Spleen (tissue), 11 donors: ENCODE measurements around the gene DTD1. TPM values are rescaled to one million over a fixed set of nuclear protein-coding genes. Genes with fewer than 3 reads are reported as not detected.

Experiments used
- DNase-seq: peaks from one replicate; pipeline ENCODE4 v3.0.0-alpha.2; 2020
- H3K27ac ChIP-seq, 8 donors: fragments of 200-600 bp; sonication (generic) in 7 of 8; 1 replicate in 4 of 8; 2 replicates in 4 of 8; pipeline versions ENCODE4 v1.5.0 to v1.8.0; 2016 to 2021; ENCODE audit warnings: inconsistent platforms in 4 of 8, mild to moderate bottlenecking in 4 of 8, moderate library complexity in 1 of 8
- H3K27me3 ChIP-seq, 7 donors: fragments of 200-600 bp; sonication (generic) in 6 of 7; replicated peaks in 1 of 7; 1 replicate in 4 of 7; 2 replicates in 3 of 7; pipeline versions ENCODE4 v1.5.0 to v1.8.0; 2016 to 2021; ENCODE audit warnings: inconsistent platforms in 3 of 7, mild to moderate bottlenecking in 1 of 7
- H3K36me3 ChIP-seq, 6 donors: fragments of 200-600 bp; sonication (generic) in 5 of 6; 1 replicate in 4 of 6; 2 replicates in 2 of 6; pipeline versions ENCODE4 v1.5.0 to v1.8.0; 2016 to 2021; ENCODE audit warnings: inconsistent platforms in 2 of 6
- H3K4me1 ChIP-seq, 6 donors: fragments of 200-600 bp; sonication (generic) in 5 of 6; 1 replicate in 3 of 6; 2 replicates in 3 of 6; pipeline versions ENCODE4 v1.5.0 to v1.8.0; 2016 to 2021; ENCODE audit warnings: inconsistent platforms in 3 of 6
- H3K4me3 ChIP-seq, 8 donors: fragments of 200-600 bp; sonication (generic) in 7 of 8; 1 replicate in 4 of 8; 2 replicates in 4 of 8; pipeline versions ENCODE4 v1.5.0 to v1.8.0; 2016 to 2021; ENCODE audit warnings: inconsistent platforms in 4 of 8, mild to moderate bottlenecking in 4 of 8, moderate library complexity in 2 of 8
- H3K9me3 ChIP-seq, 8 donors: fragments of 200-600 bp; sonication (generic) in 7 of 8; 1 replicate in 4 of 8; 2 replicates in 4 of 8; pipeline versions ENCODE4 v1.5.0 to v1.8.0; 2016 to 2021; ENCODE audit warnings: inconsistent platforms in 4 of 8
- CTCF ChIP-seq, 11 experiments: fragments of 200-600 bp in 7 of 11; fragments of 450-650 bp in 4 of 11; sonication (generic) in 4 of 11; IDR thresholded peaks in 8 of 11; conservative IDR thresholded peaks in 3 of 11; 1 replicate in 7 of 11; 2 replicates in 4 of 11; pipeline versions ENCODE4 v1.4.0 to v1.8.0; 2016 to 2021; ENCODE audit warnings: antibody characterized with exemption in 11 of 11, inconsistent platforms in 4 of 11, mild to moderate bottlenecking in 1 of 11
- POLR2A ChIP-seq, 3 donors: fragments of 450-650 bp; IDR thresholded peaks; one replicate each; pipeline ENCODE4 v1.5.1; 2017; ENCODE audit warnings: antibody characterized with exemption in 3 of 3, mild to moderate bottlenecking in 1 of 3
- POLR2AphosphoS5 ChIP-seq, 3 donors: sonication (generic); formaldehyde crosslinking; IDR thresholded peaks; one replicate each; pipeline ENCODE4 v1.5.1; 2017; ENCODE audit warnings: antibody characterized with exemption in 3 of 3
- WGBS, 5 donors: extraction: QIAGEN DNeasy Blood & Tissue Kit in 3 of 5; methylation state at CpG; one replicate each; pipeline versions ENCODE4 v1.1.5 to v1.1.7; 2013 to 2018; 5-methylcytosine and 5-hydroxymethylcytosine counted together
- intact Hi-C: fragments of 100-400 bp; cut with DNase I; formaldehyde crosslinking; loops from one replicate; pipeline ENCODE4 v1.15.0; 2023; ENCODE audit warnings: low total_unique reads
- polyA plus RNA-seq, 3 donors: library from polyadenylated mRNA; stranded (reverse); fragments of 200-250 nt; gene quantifications; one replicate each; pipeline ENCODE4 v1.2.1, GENCODE V29; 2013
- total RNA-seq, 7 donors: library from RNA; depleted of rRNA in 3 of 7; stranded (reverse); fragments of >200 nt in 3 of 7; fragmentation: NEBNext Ultra II Directional in 4 of 7; extraction: Animal tissue kit (Norgen Biotek cat#: 25700) in 4 of 7; gene quantifications; one replicate each; pipeline versions ENCODE4 v1.1.0 to v1.2.1, GENCODE V29; 2016 to 2021
- donor health status: healthy with polysubstance abuse.
- donor health status: DM: no; HTN: no; CAD: no; lungs with moderate emphysema.
- donor health status: DM: no; HTN: no; CAD: no.
- donor health status: Bipolar disorder and iron deficiency.
- donor health status: healthy.
- donor health status: DM: no; HTN: no; CAD: no.
- donor health status: DM: yes; HTN: yes; CAD: no.

Gene DTD1
- total and polyA plus RNA-seq, 10 donors, result 17.4 to 29.7 (median 23.3) TPM

GRCh38 chr20:18719426-18719825 is 131.6 kb downstream of the DTD1 start:
- Histone ChIP-seq H3K9me3 (peaks cover 0 to 10% (median 4%) of the 10 kb centered on the region in 8 donors), H3K27ac (no peak overlapping the region), H3K36me3 (peaks cover 0 to 10% (median 0%) of the 10 kb centered on the region in 6 donors), H3K27me3 (no peaks in the 10 kb centered on the region), H3K4me1 (peaks cover 0 to 7% (median 0%) of the 10 kb centered on the region in 6 donors), H3K4me3 (no peak overlapping the region)
- no peak for DNase-seq
- 80 to 95% (median 92%) methylated on average over 3 of the region's 3 CpGs for WGBS, 5 donors
- intact Hi-C loops, result no loop called here
- TF ChIP-seq POLR2AphosphoS5 (IDR thresholded peaks at IDR 0.05) (no peak), CTCF (IDR thresholded peaks at IDR 0.05 in 8 of 11, conservative IDR thresholded peaks at IDR 0.05 in 3 of 11) (no peak), POLR2A (IDR thresholded peaks at IDR 0.05) (no peak)

- Histone ChIP-seq H3K27ac (no peak overlapping the region), H3K36me3 (no peaks in the 10 kb centered on the region), H3K4me1 (peaks cover 0 to 7% (median 0%) of the 10 kb centered on the region in 6 donors), H3K9me3 (peaks cover 0 to 10% (median 4%) of the 10 kb centered on the region in 8 donors), H3K27me3 (no peaks in the 10 kb centered on the region), H3K4me3 (no peak overlapping the region)
- TF ChIP-seq POLR2A (IDR thresholded peaks at IDR 0.05) (no peak), CTCF (IDR thresholded peaks at IDR 0.05 in 8 of 11, conservative IDR thresholded peaks at IDR 0.05 in 3 of 11) (no peak), POLR2AphosphoS5 (IDR thresholded peaks at IDR 0.05) (no peak)
- peak; percentile 52 for DNase-seq
- 84 to 94% (median 86%) methylated on average over 9 of the region's 9 CpGs for WGBS, 5 donors
- intact Hi-C loops, result no loop called here
These were observed 133.8 kb downstream of the DTD1 start for GRCh38 chr20:18721551-18722115.

GRCh38 chr20:18722371-18722770 is 134.5 kb downstream of the DTD1 start:
- Histone ChIP-seq H3K27me3 (no peaks in the 10 kb centered on the region), H3K9me3 (peaks cover 0 to 10% (median 4%) of the 10 kb centered on the region in 8 donors), H3K36me3 (no peaks in the 10 kb centered on the region), H3K4me3 (no peak overlapping the region), H3K4me1 (peaks cover 0 to 7% (median 4%) of the 10 kb centered on the region in 6 donors), H3K27ac (no peak overlapping the region)
- intact Hi-C loops, result no loop called here
- WGBS, 5 donors, result 87 to 96% (median 89%) methylated on average over 1 of the region's 1 CpG
- no peak for DNase-seq
- TF ChIP-seq CTCF (IDR thresholded peaks at IDR 0.05 in 8 of 11, conservative IDR thresholded peaks at IDR 0.05 in 3 of 11), result no peak
- no peak for TF ChIP-seq POLR2AphosphoS5 (IDR thresholded peaks at IDR 0.05)
- TF ChIP-seq POLR2A (IDR thresholded peaks at IDR 0.05), result no peak

- intact Hi-C loops, result no loop called here
- H3K36me3 ChIP-seq, result no peaks in the 10 kb centered on the region
- 89 to 94% (median 92%) methylated on average over 3 of the region's 3 CpGs for WGBS, 5 donors
- DNase-seq, result no peak
- H3K4me1 ChIP-seq, result peaks cover 0 to 22% (median 16%) of the 10 kb centered on the region in 6 donors
- TF ChIP-seq POLR2A (IDR thresholded peaks at IDR 0.05) (no peak), CTCF (IDR thresholded peaks at IDR 0.05 in 8 of 11, conservative IDR thresholded peaks at IDR 0.05 in 3 of 11) (no peak), POLR2AphosphoS5 (IDR thresholded peaks at IDR 0.05) (no peak)
- no peaks in the 10 kb centered on the region for H3K27me3 ChIP-seq
- peaks cover 0 to 10% (median 4%) of the 10 kb centered on the region in 8 donors for H3K9me3 ChIP-seq
- no peak overlapping the region for H3K4me3 ChIP-seq
- H3K27ac ChIP-seq, result no peak overlapping the region
These were observed 136.2 kb downstream of the DTD1 start for GRCh38 chr20:18724077-18724476.
